ENCODE results near the gene GPRASP1. TPM values are rescaled to one million over a fixed set of nuclear protein-coding genes. Genes with fewer than 3 reads are reported as not detected.
"Not testable (repeated sequence)": the region's sequence is repeated elsewhere in the genome, so short reads cannot be mapped to it uniquely, and the experiment has no call there.

Gene GPRASP1
- total RNA-seq, 1 experiment from 2014 or later, result 1.1 TPM

DNA sequence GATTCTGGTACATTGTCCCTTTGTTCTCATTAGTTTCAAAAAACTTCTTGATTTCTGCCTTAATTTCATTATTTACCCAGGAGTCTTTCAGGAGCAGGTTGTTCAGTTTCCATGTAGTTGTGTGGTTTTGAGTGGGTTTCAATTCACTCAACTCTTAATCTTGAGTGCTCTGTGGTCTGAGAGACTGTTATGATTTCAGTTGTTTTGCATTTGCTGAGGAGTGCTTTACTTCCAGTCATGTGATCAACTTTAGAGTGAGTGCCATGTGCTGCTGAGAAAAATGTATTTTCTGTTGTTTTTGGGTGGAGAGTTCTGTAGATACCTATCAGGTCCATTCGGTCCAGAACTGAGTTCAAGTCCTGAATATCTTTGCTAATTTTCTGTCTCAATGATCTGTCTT lies 15.8 kb downstream of the GPRASP1 start:
- ATAC-seq; H3K79me2 ChIP-seq (ENCODE audit: insufficient read depth, low read length); H3K27me3 ChIP-seq (ENCODE audit: insufficient read depth, low read length); POLR2A ChIA-PET; CTCF ChIA-PET; H4K20me1 ChIP-seq (ENCODE audit: insufficient read depth); H3K9me2 ChIP-seq (ENCODE audit: insufficient read depth); H3K9ac ChIP-seq (ENCODE audit: low read length); H3K4me2 ChIP-seq (ENCODE audit: low read length); intact Hi-C loops (cut with micrococcal nuclease); RAD21 ChIA-PET (ENCODE audit: low non-redundant PET in 1 of 2, low total read pairs in 2 of 2, uncharacterized antibody in 2 of 2, unreplicated experiment in 2 of 2); H2AFZ ChIP-seq (ENCODE audit: low read depth, low read length, poor library complexity, severe bottlenecking); H3K4me1 ChIP-seq (ENCODE audit: control insufficient read depth in 1 of 2, insufficient read depth in 2 of 2, low read length in 2 of 2); DNase-seq (ENCODE audit: low read depth, low spot score); H3K4me3 ChIP-seq (replicated peaks in 1 of 2; ENCODE audit: low read depth in 1 of 2, low read length in 2 of 2); BruUV-seq (replicated peaks); H3K36me3 ChIP-seq (ENCODE audit: control insufficient read depth in 1 of 2, insufficient read depth in 2 of 2, low read length in 2 of 2); H3K9me3 ChIP-seq (ENCODE audit: control insufficient read depth in 1 of 2, insufficient read depth in 1 of 2, low read depth in 1 of 2, low read length in 2 of 2); H3K27ac ChIP-seq (ENCODE audit: low read depth, low read length): not testable (repeated sequence)

DNA sequence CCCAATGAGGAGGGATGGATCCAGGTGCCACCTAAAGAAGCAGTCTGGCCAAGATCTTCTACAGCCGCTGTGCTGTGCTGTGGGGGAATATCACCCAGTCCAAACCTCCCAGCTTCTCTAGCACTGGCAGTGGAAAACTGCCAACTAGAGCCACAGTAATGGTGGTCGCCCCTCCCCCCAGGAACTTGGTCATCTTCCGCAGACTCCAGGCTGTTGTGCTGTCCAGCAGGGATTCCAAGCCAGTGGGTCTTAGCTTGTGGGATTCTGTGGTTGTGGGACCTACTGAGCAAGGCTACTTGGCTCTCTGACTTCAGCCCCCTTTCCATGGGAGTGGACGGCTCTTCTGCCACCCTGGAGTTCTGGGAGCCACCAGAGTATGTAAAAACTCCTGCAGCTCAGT lies 18.2 kb downstream of the GPRASP1 start:
- CTCF ChIA-PET, result no interaction called here
- intact Hi-C loops (cut with micrococcal nuclease), result no loop called here
- H3K9me3 ChIP-seq (ENCODE audit: control insufficient read depth in 1 of 2, insufficient read depth in 1 of 2, low read depth in 1 of 2, low read length in 2 of 2), result no peaks in the 10 kb centered on the region
- H3K27me3 ChIP-seq (ENCODE audit: insufficient read depth, low read length), result no peaks in the 10 kb centered on the region
- no peak overlapping the region for H3K4me3 ChIP-seq (replicated peaks in 1 of 2; ENCODE audit: low read depth in 1 of 2, low read length in 2 of 2)
- H3K9ac ChIP-seq (ENCODE audit: low read length), result no peak overlapping the region
- H3K79me2 ChIP-seq (ENCODE audit: insufficient read depth, low read length), result no peaks in the 10 kb centered on the region
- no peak overlapping the region for H2AFZ ChIP-seq (ENCODE audit: low read depth, low read length, poor library complexity, severe bottlenecking)
- no TSS peak for BruUV-seq (replicated peaks)
- no peak overlapping the region for H3K27ac ChIP-seq (ENCODE audit: low read depth, low read length)
- DNase-seq (ENCODE audit: low read depth, low spot score) (no peak), ATAC-seq (no peak)
- no peaks in the 10 kb centered on the region for H3K4me1 ChIP-seq (ENCODE audit: control insufficient read depth in 1 of 2, insufficient read depth in 2 of 2, low read length in 2 of 2)
- H3K36me3 ChIP-seq (ENCODE audit: control insufficient read depth in 1 of 2, insufficient read depth in 2 of 2, low read length in 2 of 2), result no peaks in the 10 kb centered on the region
- H4K20me1 ChIP-seq (ENCODE audit: insufficient read depth), result no peaks in the 10 kb centered on the region
- RAD21 ChIA-PET (ENCODE audit: low non-redundant PET in 1 of 2, low total read pairs in 2 of 2, uncharacterized antibody in 2 of 2, unreplicated experiment in 2 of 2), result no interaction called here
- H3K9me2 ChIP-seq (ENCODE audit: insufficient read depth), result no peaks in the 10 kb centered on the region
- no peak overlapping the region for H3K4me2 ChIP-seq (ENCODE audit: low read length)
- POLR2A ChIA-PET, result no interaction called here
- TF ChIP-seq, protein P1, sequence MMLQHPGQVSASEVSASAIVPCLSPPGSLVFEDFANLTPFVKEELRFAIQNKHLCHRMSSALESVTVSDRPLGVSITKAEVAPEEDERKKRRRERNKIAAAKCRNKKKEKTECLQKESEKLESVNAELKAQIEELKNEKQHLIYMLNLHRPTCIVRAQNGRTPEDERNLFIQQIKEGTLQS (IDR thresholded peaks at IDR 0.05), result no peak
- TF ChIP-seq CBX3 (IDR thresholded peaks at IDR 0.05; ENCODE audit: low read depth), result no peak
- TF ChIP-seq EZH2phosphoT487 (IDR thresholded peaks at IDR 0.05; ENCODE audit: borderline replicate concordance), result no peak
- no peak for TF ChIP-seq EZH2 (IDR thresholded peaks at IDR 0.05)
- TF ChIP-seq, protein P2, sequence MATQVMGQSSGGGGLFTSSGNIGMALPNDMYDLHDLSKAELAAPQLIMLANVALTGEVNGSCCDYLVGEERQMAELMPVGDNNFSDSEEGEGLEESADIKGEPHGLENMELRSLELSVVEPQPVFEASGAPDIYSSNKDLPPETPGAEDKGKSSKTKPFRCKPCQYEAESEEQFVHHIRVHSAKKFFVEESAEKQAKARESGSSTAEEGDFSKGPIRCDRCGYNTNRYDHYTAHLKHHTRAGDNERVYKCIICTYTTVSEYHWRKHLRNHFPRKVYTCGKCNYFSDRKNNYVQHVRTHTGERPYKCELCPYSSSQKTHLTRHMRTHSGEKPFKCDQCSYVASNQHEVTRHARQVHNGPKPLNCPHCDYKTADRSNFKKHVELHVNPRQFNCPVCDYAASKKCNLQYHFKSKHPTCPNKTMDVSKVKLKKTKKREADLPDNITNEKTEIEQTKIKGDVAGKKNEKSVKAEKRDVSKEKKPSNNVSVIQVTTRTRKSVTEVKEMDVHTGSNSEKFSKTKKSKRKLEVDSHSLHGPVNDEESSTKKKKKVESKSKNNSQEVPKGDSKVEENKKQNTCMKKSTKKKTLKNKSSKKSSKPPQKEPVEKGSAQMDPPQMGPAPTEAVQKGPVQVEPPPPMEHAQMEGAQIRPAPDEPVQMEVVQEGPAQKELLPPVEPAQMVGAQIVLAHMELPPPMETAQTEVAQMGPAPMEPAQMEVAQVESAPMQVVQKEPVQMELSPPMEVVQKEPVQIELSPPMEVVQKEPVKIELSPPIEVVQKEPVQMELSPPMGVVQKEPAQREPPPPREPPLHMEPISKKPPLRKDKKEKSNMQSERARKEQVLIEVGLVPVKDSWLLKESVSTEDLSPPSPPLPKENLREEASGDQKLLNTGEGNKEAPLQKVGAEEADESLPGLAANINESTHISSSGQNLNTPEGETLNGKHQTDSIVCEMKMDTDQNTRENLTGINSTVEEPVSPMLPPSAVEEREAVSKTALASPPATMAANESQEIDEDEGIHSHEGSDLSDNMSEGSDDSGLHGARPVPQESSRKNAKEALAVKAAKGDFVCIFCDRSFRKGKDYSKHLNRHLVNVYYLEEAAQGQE (IDR thresholded peaks at IDR 0.05; ENCODE audit: low read depth), result no peak
- no peak for TF ChIP-seq ELF1 (IDR thresholded peaks at IDR 0.05; ENCODE audit: borderline replicate concordance, low read depth)
- TF ChIP-seq RAD21 (IDR thresholded peaks at IDR 0.05; ENCODE audit: low read depth), result no peak
- no peak for TF ChIP-seq EGR1 (IDR thresholded peaks at IDR 0.05; ENCODE audit: low read depth)
- no peak for TF ChIP-seq POLR2AphosphoS5 (IDR thresholded peaks at IDR 0.05; ENCODE audit: low read depth, low read length)
- TF ChIP-seq POLR2A (IDR thresholded peaks at IDR 0.05; ENCODE audit: borderline replicate concordance, extremely low read depth, insufficient read depth, insufficient read length), result no peak
- no peak for TF ChIP-seq SP1 (IDR thresholded peaks at IDR 0.05; ENCODE audit: low read depth)
- TF ChIP-seq TCF7L2 (IDR thresholded peaks at IDR 0.05; ENCODE audit: borderline replicate concordance, extremely low read depth, insufficient read depth, insufficient read length), result no peak
- TF ChIP-seq CEBPB (IDR thresholded peaks at IDR 0.05; ENCODE audit: low read depth), result no peak
- TF ChIP-seq, protein P3, sequence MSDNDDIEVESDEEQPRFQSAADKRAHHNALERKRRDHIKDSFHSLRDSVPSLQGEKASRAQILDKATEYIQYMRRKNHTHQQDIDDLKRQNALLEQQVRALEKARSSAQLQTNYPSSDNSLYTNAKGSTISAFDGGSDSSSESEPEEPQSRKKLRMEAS (IDR thresholded peaks at IDR 0.05), result no peak
- TF ChIP-seq YY1 (IDR thresholded peaks at IDR 0.05; ENCODE audit: extremely low read depth, insufficient replicate concordance, low read depth, low read length), result no peak
- no peak for TF ChIP-seq SRF (IDR thresholded peaks at IDR 0.05; ENCODE audit: low read depth)
- no peak for TF ChIP-seq SIN3A (IDR thresholded peaks at IDR 0.05; ENCODE audit: low read depth)
- TF ChIP-seq ZFX (IDR thresholded peaks at IDR 0.05), result no peak

Data from HCT116 (cell line).